OCI-LY7 (cell line): ENCODE data around the gene CRNN. TPM values are rescaled to one million over a fixed set of nuclear protein-coding genes. Genes with fewer than 3 reads are reported as not detected.

ENCODE experiments used
- BruUV-seq: library from RNA; stranded (reverse); fragments of 400-500 nt; replicated peaks from 2 replicates; lab custom pipeline; 2021; lab: Mats Ljungman, UMichigan
- CTCF ChIA-PET: fragments of 300-600 bp; sonication (Branson Sonifier 250); formaldehyde crosslinking; loops from one replicate; lab custom pipeline; 2022; ENCODE audit warnings: antibody characterized with exemption; ENCODE audit not compliant: unreplicated experiment; lab: Charles Lee
- POLR2A ChIA-PET: fragments of 300-600 bp; sonication (Branson Sonifier 250); formaldehyde crosslinking; loops from one replicate; lab custom pipeline; 2022; ENCODE audit warnings: antibody characterized with exemption; lab: Charles Lee
- DNase-seq: peaks from one replicate; pipeline ENCODE4 v3.0.0-alpha.2; 2015; ENCODE audit warnings: low spot score
- H2AFZ ChIP-seq: fragments of 200-600 bp; sonication (generic), shearing (Covaris generic); 2 replicates; pipeline ENCODE4 v1.6.1; 2014; ENCODE audit warnings: mild to moderate bottlenecking, antibody characterized with exemption, low read length, moderate library complexity
- H3K27ac ChIP-seq: fragments of 200-600 bp; sonication (generic); 2 replicates; pipeline ENCODE4 v1.5.1; 2014; ENCODE audit warnings: mixed run types, low read depth, mild to moderate bottlenecking, moderate library complexity, low read length, inconsistent platforms; ENCODE audit not compliant: poor library complexity, severe bottlenecking
- H3K36me3 ChIP-seq: fragments of 200-600 bp; sonication (generic); 2 replicates; pipeline ENCODE4 v1.6.1; 2014; ENCODE audit warnings: mild to moderate bottlenecking, antibody characterized with exemption, low read length, moderate library complexity, mixed read lengths; ENCODE audit not compliant: insufficient read depth
- H3K4me1 ChIP-seq: fragments of 200-600 bp; sonication (generic); 2 replicates; pipeline ENCODE4 v1.5.1; 2014; ENCODE audit warnings: mild to moderate bottlenecking, low read length; ENCODE audit not compliant: insufficient read depth, poor library complexity, severe bottlenecking
- H3K4me2 ChIP-seq: fragments of 200-600 bp; sonication (generic); 2 replicates; pipeline ENCODE4 v1.6.1; 2014; ENCODE audit warnings: mild to moderate bottlenecking, low read length
- H3K4me3 ChIP-seq: fragments of 200-600 bp; sonication (generic); 2 replicates; pipeline ENCODE4 v1.5.1; 2014; ENCODE audit warnings: mild to moderate bottlenecking, low read depth, low read length; ENCODE audit not compliant: poor library complexity, severe bottlenecking
- H3K79me2 ChIP-seq: fragments of 200-600 bp; sonication (generic); 2 replicates; pipeline ENCODE4 v1.6.1; 2016; ENCODE audit warnings: low read depth, mild to moderate bottlenecking, low read length, moderate library complexity, mixed read lengths; ENCODE audit not compliant: insufficient read depth
- H3K9me2 ChIP-seq: fragments of 200-600 bp; sonication (generic); 2 replicates; pipeline ENCODE4 v1.6.1; 2016; ENCODE audit warnings: mild to moderate bottlenecking, low read length, mixed read lengths; ENCODE audit not compliant: insufficient read depth
- H3K9me3 ChIP-seq: fragments of 200-600 bp; sonication (generic); 2 replicates; pipeline ENCODE4 v1.6.1; 2014; ENCODE audit warnings: mild to moderate bottlenecking, mixed run types, low read length, mixed read lengths
- H4K20me1 ChIP-seq: fragments of 200-600 bp; sonication (generic); 2 replicates; pipeline ENCODE4 v1.6.1; 2014; ENCODE audit warnings: mild to moderate bottlenecking, antibody characterized with exemption, low read length, moderate library complexity, mixed read lengths; ENCODE audit not compliant: insufficient read depth
- CTCF ChIP-seq: fragments of 200-600 bp; sonication (generic); conservative IDR thresholded peaks from 2 replicates; pipeline ENCODE4 v1.5.1; 2014; ENCODE audit warnings: mild to moderate bottlenecking, antibody characterized with exemption, low read length, moderate library complexity, mixed read lengths
- EZH2phosphoT487 ChIP-seq: fragments of 200-600 bp; sonication (generic); IDR thresholded peaks from 2 replicates; pipeline ENCODE4 v1.6.1; 2018; ENCODE audit warnings: low read depth, borderline replicate concordance, mild to moderate bottlenecking, mixed run types, antibody characterized with exemption, low read length, moderate library complexity, mixed read lengths
- intact Hi-C: fragments of 100-400 bp; cut with micrococcal nuclease; formaldehyde crosslinking; loops from one replicate; pipeline ENCODE4 v1.10.0; 2022; ENCODE audit not compliant: unreplicated experiment
- total RNA-seq, 2 experiments: library from RNA; depleted of rRNA in 1 of 2; stranded (reverse); fragments of >200 nt in 1 of 2; shearing (Covaris generic) in 1 of 2; gene quantifications; 2 replicates each; pipeline ENCODE4 v1.2.3, GENCODE V29; 2014 to 2022

Gene CRNN
- total RNA-seq, 2 experiments from 2014 or later: not detected

- Histone ChIP-seq H3K4me1 (no peaks in the 10 kb centered on the region), H3K4me2 (no peak overlapping the region), H3K27ac (no peak overlapping the region), H3K36me3 (no peaks in the 10 kb centered on the region), H3K9me2 (no peaks in the 10 kb centered on the region), H3K4me3 (no peak overlapping the region), H4K20me1 (no peaks in the 10 kb centered on the region), H3K9me3 (no peaks in the 10 kb centered on the region), H2AFZ (no peak overlapping the region), H3K79me2 (no peaks in the 10 kb centered on the region)
- intact Hi-C loops: loop anchor here (5.0 kb wide), 1 partner anchor 257 kb away; no protein-coding TSS in a partner anchor
- no peak for DNase-seq
- TF ChIP-seq CTCF: no peak
- no peak for TF ChIP-seq EZH2phosphoT487
- CTCF ChIA-PET: no interaction called here
- BruUV-seq: no TSS peak
- POLR2A ChIA-PET: no interaction called here
Observed at GRCh38 chr1:152444045-152444444, 30.0 kb upstream of the CRNN start.

GRCh38 chr1:152442765-152443164 is 28.7 kb upstream of the CRNN start:
- Histone ChIP-seq H3K9me3 (no peaks in the 10 kb centered on the region), H3K4me3 (no peak overlapping the region), H3K4me1 (no peaks in the 10 kb centered on the region), H3K27ac (no peak overlapping the region), H3K4me2 (no peak overlapping the region), H3K79me2 (no peaks in the 10 kb centered on the region), H3K36me3 (no peaks in the 10 kb centered on the region), H3K9me2 (no peaks in the 10 kb centered on the region), H2AFZ (no peak overlapping the region), H4K20me1 (no peaks in the 10 kb centered on the region)
- no TSS peak for BruUV-seq
- CTCF ChIA-PET: no interaction called here
- intact Hi-C loops: loop anchor here (5.0 kb wide), 1 partner anchor 255 kb away; no protein-coding TSS in a partner anchor
- DNase-seq: no peak
- TF ChIP-seq CTCF (no peak), EZH2phosphoT487 (no peak)
- POLR2A ChIA-PET: no interaction called here

- H3K27ac ChIP-seq: no peak overlapping the region
- BruUV-seq: no TSS peak
- no peak overlapping the region for H3K4me2 ChIP-seq
- no peak for DNase-seq
- H3K4me3 ChIP-seq: no peak overlapping the region
- H4K20me1 ChIP-seq: no peaks in the 10 kb centered on the region
- no peaks in the 10 kb centered on the region for H3K36me3 ChIP-seq
- ChIA-PET CTCF (no interaction called here), POLR2A (no interaction called here)
- H3K79me2 ChIP-seq: no peaks in the 10 kb centered on the region
- intact Hi-C loops: loop anchor here (5.0 kb wide), 1 partner anchor 255 kb away; no protein-coding TSS in a partner anchor
- no peaks in the 10 kb centered on the region for H3K9me2 ChIP-seq
- no peaks in the 10 kb centered on the region for H3K9me3 ChIP-seq
- H2AFZ ChIP-seq: no peak overlapping the region
- TF ChIP-seq EZH2phosphoT487 (no peak), CTCF (no peak)
- no peaks in the 10 kb centered on the region for H3K4me1 ChIP-seq
Observed at GRCh38 chr1:152442301-152442700, 28.2 kb upstream of the CRNN start.
